GM12878 (cell line): ENCODE results near the gene UMAD1. TPM values are rescaled to one million over a fixed set of nuclear protein-coding genes. Genes with fewer than 3 reads are reported as not detected.

Experiments used
- ASH2L ChIP-seq: fragments of 300-600, 200-600 bp; sonication (generic); IDR thresholded peaks from 2 replicates; pipeline ENCODE4 v1.6.1; 2017; ENCODE audit warnings: low read depth, mild to moderate bottlenecking, borderline replicate concordance
- CHD4 ChIP-seq: fragments of 200-600 bp; sonication (generic); IDR thresholded peaks from 2 replicates; pipeline ENCODE4 v1.6.1; 2016; ENCODE audit warnings: mild to moderate bottlenecking
- CUX1 ChIP-seq: IDR thresholded peaks from 2 replicates; pipeline ENCODE4 v1.6.1; 2012; ENCODE audit warnings: improper control_type of control experiment, low read depth, low read length; ENCODE audit not compliant: insufficient replicate concordance
- EED ChIP-seq: sonication (generic); IDR thresholded peaks from 2 replicates; pipeline ENCODE4 v1.6.1; 2016; ENCODE audit warnings: antibody characterized with exemption, low read depth
- IKZF2 ChIP-seq, 2 experiments: fragments of 450-650 bp; IDR thresholded peaks; 2 replicates each; pipeline ENCODE4 v1.6.1; 2017; ENCODE audit warnings: mild to moderate bottlenecking in 2 of 2, moderate library complexity in 2 of 2
- NFXL1 ChIP-seq: fragments of 450-650 bp; IDR thresholded peaks from 2 replicates; pipeline ENCODE4 v1.6.1; 2017; ENCODE audit warnings: antibody characterized with exemption, mild to moderate bottlenecking, borderline replicate concordance
- NKRF ChIP-seq: fragments of 450-650 bp; conservative IDR thresholded peaks from 2 replicates; pipeline ENCODE4 v1.6.1; 2017; ENCODE audit warnings: mild to moderate bottlenecking, moderate library complexity
- NRF1 ChIP-seq: conservative IDR thresholded peaks from 2 replicates; pipeline ENCODE4 v1.6.1; 2011; ENCODE audit warnings: mild to moderate bottlenecking, low read depth, low read length, improper control_type of control experiment
- RB1 ChIP-seq: fragments of 450-650 bp; formaldehyde crosslinking; IDR thresholded peaks from 2 replicates; pipeline ENCODE4 v1.6.1; 2017; ENCODE audit warnings: mild to moderate bottlenecking, borderline replicate concordance
- RCOR1 ChIP-seq: conservative IDR thresholded peaks from 2 replicates; pipeline ENCODE4 v1.6.1; 2012; ENCODE audit warnings: low read depth, low read length, improper control_type of control experiment
- SMARCA5 ChIP-seq: fragments of 450-650 bp; IDR thresholded peaks from 2 replicates; pipeline ENCODE4 v1.6.1; 2017; ENCODE audit warnings: mild to moderate bottlenecking
- SUPT20H ChIP-seq: IDR thresholded peaks from 2 replicates; pipeline ENCODE4 v1.6.1; 2011; ENCODE audit warnings: low read depth, mild to moderate bottlenecking, low read length, moderate library complexity, borderline replicate concordance; ENCODE audit not compliant: control insufficient read depth
- TCF12 ChIP-seq: IDR thresholded peaks from 2 replicates; pipeline ENCODE4 v1.6.1; 2011; ENCODE audit warnings: low read depth, mild to moderate bottlenecking, low read length
- TCF7 ChIP-seq: IDR thresholded peaks from 2 replicates; pipeline ENCODE4 v1.6.1; 2014; ENCODE audit warnings: antibody characterized with exemption, borderline replicate concordance
- YBX1 ChIP-seq: fragments of 450-650 bp; IDR thresholded peaks from 2 replicates; pipeline ENCODE4 v1.6.1; 2016; ENCODE audit warnings: antibody characterized with exemption
- ZBTB11 ChIP-seq: fragments of 450-650 bp; formaldehyde crosslinking; IDR thresholded peaks from 2 replicates; pipeline ENCODE4 v1.5.0; 2022; ENCODE audit warnings: mild to moderate bottlenecking, missing genetic modification characterization
- ZNF687 ChIP-seq: fragments of 450-650 bp; IDR thresholded peaks from 2 replicates; pipeline ENCODE4 v1.6.1; 2017; ENCODE audit warnings: mild to moderate bottlenecking, moderate library complexity
- polyA plus RNA-seq, 11 experiments: library from polyadenylated mRNA; depleted of rRNA in 4 of 11; unstranded in 6 of 11; stranded (reverse) in 5 of 11; fragments of >200 nt; fragmentation: Nextera tagmentation in 4 of 11; fragmentation: Illumina TruSeq in 1 of 11; extraction: Ambion mirVana in 4 of 11; extraction: Trizol in 1 of 11; gene quantifications; 1 replicate in 1 of 11; 2 replicates in 10 of 11; pipeline versions ENCODE4 v1.2.1 to v1.2.3, GENCODE V29; 2011 to 2016; ENCODE audit warnings: inconsistent platforms in 2 of 11, missing spikeins in 2 of 11, low read depth in 1 of 11
- total RNA-seq, 4 experiments: library from RNA; depleted of rRNA in 3 of 4; stranded (reverse); fragments of >200 nt in 3 of 4; fragmentation: Illumina TruSeq in 1 of 4; extraction: Trizol in 1 of 4; gene quantifications; 2 replicates each; pipeline versions ENCODE4 v1.2.1 to v1.2.3, GENCODE V29; 2013 to 2021

Gene UMAD1
- total and polyA plus RNA-seq, 10 of the 15 experiments (the other 5 are each of a cell fraction or from before 2014, with no cell fraction given), result 6.0 to 28.6 (median 9.3) TPM

- no peak for TF ChIP-seq ZNF687
- no peak for TF ChIP-seq YBX1
- no peak for TF ChIP-seq SMARCA5
- peak; percentile 98 to 99 for TF ChIP-seq IKZF2 (IDR thresholded peaks at IDR 0.05)
- no peak for TF ChIP-seq NRF1
- TF ChIP-seq TCF12, result no peak
- no peak; the same call in 1 of the 2 replicates for TF ChIP-seq TCF7
- TF ChIP-seq ZBTB11 (CRISPR knock-in tag), result no peak
- no peak for TF ChIP-seq CHD4
- no peak for TF ChIP-seq SUPT20H
- TF ChIP-seq RB1, result no peak
- TF ChIP-seq CUX1, result peak; percentile 81
- no peak for TF ChIP-seq NKRF
- TF ChIP-seq NFXL1, result no peak
- TF ChIP-seq EED, result peak; percentile 78; the same call in 1 of the 2 replicates
- TF ChIP-seq RCOR1, result no peak
- no peak for TF ChIP-seq ASH2L
These were observed 65.6 kb downstream of the UMAD1 start (continued) for GRCh38 chr7:7706101-7706511.
